Hematopoietic multipotent progenitor cell (in vitro differentiated cells): ENCODE measurements around the gene F5. TPM values are rescaled to one million over a fixed set of nuclear protein-coding genes. Genes with fewer than 3 reads are reported as not detected.

Experiments
- DNase-seq, 3 donors: peaks; one replicate each; pipeline ENCODE4 v3.0.0-alpha.2; 2011 to 2015; ENCODE audit warnings: low read depth in 2 of 3, low spot score in 2 of 3
- small RNA-seq: library from RNA; depleted of rRNA; stranded (forward); fragments of <200 nt; gene quantifications from one replicate; pipeline ENCODE3, GENCODE V24; 2012
- total RNA-seq: library from RNA; depleted of rRNA; stranded (reverse); fragments of >200 nt; gene quantifications from one replicate; pipeline ENCODE4 v1.2.3, GENCODE V29; 2012

Gene F5
- total RNA-seq, 1 donor, result 0.27 TPM

DNA sequence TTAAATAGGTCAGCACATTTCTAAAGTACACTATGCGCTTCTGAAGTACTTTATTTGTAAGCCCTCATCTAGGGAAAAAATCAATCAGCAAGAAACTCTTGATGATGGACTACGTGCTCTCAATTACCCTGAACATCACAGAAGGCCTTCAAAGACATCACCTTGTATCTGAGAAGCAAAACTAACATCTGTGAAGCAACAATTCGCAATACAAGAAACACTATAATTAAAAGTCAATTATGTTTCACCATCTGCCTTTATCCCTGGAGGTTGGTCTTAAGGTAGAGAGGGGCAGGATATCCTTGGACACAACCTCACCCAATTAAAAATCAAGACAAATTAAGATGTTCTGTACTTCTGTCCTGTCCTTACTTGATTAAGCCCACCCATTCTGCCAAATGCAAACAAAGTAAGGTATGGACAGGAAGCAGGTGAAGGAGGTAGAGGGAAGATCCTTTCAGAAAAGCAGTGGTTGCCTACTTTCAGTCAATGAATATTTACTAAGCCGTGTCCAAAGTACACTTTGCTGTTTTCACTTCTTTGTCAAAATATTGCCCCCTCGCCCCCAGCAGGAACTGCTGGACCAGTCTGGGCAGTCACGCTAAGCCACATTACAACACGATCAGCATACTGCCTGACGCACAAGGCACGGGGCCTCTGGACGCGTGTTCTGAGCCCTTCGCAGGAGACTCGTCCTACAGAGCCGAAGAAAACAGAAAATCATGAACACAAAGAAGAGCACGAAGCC lies 101.4 kb downstream of the F5 start:
- DNase-seq, result peak in 2 of 3 donors; percentile 25 to 47

DNA sequence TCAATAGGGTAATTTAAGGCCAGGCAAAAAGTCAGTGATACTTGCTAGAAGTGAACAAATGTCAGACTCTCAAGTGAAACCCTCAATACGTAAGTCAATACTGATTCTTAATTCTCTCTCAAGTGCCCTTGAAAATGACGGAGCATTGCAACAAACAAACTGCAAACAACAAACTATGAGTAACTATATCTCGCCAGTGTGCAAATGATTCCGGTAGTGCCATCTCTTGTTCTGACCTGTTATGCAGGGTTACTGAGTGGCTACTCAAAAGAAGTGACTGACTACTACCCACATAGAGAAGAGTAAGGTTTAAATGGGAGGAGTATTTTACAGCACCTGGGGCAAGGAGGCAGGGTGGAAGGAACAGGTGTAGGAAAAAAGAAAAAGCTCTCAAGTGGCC lies 102.2 kb downstream of the F5 start:
- DNase-seq, result no peak

DNA sequence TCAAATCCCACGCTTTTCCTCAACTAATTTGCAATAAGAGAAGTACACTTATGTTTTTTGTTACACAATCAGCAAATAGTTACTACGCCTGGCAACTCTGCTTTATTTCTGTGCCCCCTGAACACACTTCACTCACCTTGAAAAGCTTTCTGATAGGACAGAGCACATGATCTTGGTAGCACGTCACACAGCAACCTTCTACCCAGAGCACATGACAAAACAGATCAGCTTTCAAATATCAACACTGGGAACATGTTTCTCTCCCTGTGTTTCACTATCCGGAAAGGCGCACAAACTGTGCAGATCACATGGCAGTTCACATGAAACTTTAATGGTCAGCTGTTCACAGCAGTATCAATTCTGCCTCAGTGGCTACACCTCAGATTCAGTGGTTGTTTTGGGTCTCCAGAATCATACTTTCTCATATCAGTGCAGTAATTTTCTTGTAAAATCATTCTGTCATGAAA lies 102.7 kb downstream of the F5 start:
- DNase-seq, result no peak

DNA sequence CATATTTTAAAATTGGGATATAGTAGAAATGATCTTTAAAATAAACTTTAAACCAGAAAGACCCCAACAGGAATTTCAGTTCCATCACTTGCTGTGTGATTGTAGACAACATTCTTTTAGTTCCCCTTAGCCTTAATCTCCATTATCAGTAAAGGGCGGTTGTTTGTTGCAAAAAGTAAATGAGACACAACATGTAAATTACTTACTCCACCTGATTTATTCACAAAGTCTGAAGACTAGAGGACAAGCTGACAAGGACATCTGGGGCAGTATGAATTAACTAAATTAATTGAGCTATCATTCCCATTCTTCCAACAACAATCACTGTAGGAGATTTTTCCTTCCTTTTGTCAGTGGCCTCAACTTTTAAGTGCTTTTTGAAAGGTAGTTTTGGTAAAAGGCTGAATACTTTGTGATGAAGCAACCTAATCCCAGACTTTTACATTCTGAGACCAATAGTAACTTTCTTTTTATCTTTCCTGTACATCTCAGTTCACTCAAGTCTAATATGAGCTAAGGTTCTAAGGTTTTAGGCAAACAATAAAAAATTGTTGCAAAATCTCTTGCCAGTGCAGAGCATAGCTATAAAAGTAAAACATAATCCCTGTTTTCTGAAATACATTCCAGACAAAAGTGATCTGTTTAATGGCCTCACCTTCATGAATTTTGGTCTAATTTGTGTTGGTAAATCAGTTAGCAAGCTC lies 106.8 kb downstream of the F5 start:
- DNase-seq, result no peak

DNA sequence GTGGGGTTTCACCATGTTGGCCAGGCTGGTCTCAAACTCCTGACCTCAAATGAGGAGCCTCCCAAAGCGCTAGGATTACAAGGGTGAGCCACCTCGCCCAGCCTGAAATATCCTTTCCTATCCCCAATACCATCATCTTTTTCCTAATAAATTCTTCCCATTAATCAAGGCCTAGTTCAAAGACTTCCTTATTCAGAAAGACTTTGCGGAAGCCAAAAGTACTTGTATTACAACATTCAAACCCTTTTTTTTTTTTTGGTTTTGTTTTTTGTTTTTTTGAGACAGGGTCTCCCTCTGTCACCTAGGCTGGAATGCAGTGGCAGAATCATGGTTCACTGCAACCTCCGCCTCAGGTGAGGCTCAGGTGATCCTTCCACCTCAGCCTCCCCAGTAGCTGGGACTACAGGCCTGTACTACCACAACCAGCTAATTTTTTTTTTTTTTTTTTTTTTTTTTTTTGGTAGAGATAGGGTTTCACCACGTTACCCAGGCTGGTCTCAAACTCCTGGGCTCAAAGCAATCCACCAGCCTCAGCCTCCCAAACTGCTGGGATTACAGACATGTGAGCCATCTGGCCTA lies 108.1 kb downstream of the F5 start:
- DNase-seq, result no peak

DNA sequence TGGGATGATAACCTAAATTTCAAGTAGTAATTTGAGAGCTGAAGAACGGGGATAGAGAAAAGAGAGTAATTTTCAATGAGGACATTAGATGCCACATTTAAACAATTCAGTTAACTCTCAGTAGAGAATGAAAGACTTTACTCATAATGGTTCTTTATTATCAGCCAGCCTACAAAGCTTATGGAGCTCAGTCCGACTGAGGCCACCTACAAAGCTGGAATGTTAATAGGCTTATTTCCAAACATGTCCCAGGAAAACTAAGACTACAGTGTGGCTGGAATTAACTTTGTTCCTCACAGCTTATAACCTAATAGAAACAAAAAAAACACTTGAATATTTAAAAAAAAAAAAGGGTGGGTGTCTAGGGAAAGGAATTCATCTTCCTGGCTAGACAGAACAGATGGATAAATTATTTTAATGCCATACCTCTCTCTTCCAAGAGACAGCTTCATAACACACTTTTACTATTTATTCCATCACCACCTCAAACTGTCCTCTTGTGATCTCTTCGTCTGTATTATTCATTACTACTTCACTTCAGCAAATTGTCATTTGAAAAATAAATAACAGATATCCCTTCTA lies 110.4 kb downstream of the F5 start:
- DNase-seq, result no peak

DNA sequence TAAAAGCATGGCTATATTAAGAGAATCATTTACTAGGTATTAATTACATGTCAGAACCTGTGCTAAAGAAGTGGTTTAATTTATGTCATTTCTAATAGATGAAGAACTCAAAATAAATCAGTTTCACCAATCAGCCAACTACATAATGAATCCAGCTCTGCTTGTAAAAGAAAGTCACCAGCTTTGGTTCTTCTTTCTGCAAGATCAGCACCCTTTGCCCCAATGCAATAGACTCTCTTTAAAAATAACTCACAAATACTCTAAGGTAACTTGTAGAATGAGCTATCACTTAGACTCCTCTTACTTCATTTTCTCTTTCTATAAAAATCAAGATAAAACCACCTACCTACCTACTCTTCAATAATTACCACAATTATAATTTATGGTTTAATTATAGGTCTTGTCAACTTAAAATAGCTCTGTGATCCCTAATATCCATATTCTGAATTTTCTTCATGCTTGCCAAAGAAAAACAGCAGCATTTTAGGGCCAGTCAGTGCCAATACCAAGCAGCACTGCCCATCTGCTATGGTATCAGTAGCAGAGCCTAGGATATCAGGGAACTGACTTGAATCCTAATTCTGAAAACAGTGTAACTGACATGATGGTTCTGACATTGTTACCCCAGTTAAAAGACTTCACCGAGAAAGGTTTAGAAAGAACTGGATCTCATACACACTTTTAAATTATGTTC lies 111.8 kb downstream of the F5 start:
- DNase-seq, result no peak

DNA sequence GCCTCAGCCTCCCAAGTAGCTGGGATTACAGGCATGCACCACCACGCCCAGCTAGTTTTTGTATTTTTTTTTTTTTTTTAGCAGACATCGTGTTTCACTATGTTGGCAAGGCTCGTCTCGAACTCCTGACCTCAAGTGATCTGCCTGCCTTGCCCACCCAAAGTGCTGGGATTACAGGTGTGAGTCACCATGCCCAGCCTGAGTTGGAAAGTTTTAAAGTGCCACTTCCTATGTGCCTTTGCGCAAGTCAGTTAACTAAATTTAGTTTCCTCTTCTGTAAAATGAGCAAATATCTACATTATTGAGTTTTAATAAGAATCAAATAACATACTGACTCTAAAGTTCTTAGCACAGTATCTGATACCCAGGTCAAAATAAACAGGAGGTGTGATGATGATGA lies 112.9 kb downstream of the F5 start:
- DNase-seq, result no peak

DNA sequence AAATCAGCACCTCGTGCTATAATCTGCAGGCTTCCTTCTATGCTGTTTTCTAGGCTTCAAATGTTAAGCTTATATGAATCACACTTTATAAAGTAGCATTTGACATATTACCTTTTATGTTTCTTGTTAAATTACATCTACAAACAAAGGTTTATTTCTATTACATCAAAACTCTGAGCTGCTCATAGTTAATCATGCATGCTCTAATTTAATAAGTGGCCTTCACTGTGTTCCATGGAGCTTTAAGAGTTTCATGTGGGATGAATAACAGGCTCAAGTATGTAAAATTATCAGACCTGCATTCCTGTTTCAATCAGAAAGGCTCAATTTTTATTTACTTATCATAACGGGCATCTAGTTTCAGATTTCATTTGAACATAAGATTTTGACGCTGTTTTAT lies 113.5 kb downstream of the F5 start:
- DNase-seq, result no peak

DNA sequence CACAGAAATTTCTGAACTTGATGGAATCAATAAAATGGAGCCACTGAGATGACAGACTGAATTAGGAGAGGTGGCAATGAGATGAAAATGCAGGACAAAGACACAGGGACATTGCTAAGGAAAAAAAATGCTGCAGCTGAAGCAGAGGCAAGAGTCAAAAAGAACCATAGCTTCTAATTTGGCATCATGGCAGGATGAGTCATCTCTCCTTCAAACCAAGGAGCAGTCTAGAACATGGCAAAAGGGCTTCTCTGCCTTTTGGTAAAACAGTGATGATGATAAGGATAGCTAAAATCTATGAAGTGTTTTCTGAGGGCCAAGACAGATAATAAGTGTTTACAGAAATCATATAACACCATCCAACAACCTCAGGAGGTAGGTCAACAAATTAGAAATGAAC lies 117.3 kb downstream of the F5 start:
- no peak for DNase-seq

DNA sequence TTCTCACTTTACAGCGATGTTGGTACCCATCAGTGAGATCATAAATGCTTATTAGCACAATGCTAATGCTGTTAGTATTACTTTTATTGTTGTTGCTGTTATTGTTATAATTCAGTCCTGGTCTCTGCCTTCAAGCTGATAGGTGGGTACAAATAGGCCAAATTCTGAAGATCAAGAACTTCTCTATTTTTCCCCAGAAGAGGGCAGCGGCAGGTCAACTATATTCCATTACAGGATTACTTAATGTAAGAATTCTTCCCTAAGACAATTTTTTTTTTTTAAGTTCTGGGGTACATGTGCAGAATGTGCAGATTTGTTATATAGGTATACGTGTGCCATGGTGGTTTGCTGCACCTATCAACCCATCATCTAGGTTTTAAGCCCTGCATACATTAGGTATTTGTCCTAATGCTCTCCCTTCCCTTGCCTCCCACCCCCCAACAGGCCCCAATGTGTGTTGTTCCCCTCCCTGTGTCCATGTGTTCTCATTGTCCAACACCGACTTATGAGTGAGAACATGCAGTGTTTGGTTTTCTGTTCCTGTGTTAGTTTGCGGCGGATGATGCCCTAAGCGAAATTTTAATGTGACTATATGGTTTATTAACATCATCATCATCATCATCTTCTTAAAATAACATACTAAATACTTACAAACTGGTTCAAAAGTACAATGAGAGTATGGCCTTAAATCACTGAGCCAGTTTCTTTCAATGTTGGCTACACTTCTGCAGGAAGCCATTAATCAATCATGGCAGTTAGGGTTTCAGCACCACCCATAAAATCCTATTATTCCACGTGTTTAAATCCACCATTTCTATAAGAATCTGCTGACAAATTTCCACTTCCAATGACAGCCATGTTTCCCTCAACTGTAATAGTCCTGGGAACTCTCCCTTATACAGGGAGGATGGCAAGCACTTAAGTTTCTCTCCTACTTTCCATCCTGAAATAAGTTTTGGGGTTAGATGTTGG lies 119.7 kb downstream of the F5 start:
- DNase-seq, result peak in 2 of 3 donors; percentile 40 to 63

DNA sequence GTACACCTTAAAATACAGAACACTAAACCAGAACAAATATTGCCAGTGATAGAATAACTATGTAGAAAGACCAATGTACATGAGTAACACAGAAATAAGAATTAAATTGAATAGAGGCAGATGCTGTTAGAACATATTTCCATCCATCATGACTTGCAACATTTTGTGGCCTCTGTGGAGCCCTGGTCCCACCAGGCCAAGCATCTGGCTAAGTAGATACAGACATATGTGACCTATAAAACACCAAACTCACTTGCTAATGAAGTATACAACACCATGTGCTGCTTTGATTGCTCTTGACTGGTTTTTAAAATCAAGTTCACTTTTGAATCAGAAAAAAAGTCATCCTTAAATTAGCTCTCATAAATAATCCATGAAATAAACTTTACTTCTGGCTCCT lies 121.0 kb downstream of the F5 start:
- DNase-seq, result peak in 2 of 3 donors; percentile 36 to 81

Small RNA genes within 50 kb of the gene (small RNA-seq; reads per million reads assigned to genes)
- not detected for gene AL021068.2

Other genes with a start within 250 kb of the F5 start
- gene NME7, start 218.7 kb downstream of the F5 start, total RNA-seq, result 10.5 TPM
- 7.8 TPM for gene BLZF1, start 218.3 kb downstream of the F5 start, total RNA-seq
- 0.54 TPM for gene CCDC181, start 159.0 kb downstream of the F5 start, total RNA-seq
- 10.0 TPM for gene SLC19A2, start 100.5 kb downstream of the F5 start, total RNA-seq
- 7.0 TPM for gene SELP, start 43.6 kb upstream of the F5 start, total RNA-seq
- gene SELL, start 125.1 kb upstream of the F5 start, total RNA-seq, result 339 TPM
- under 0.01 TPM for gene SELE, start 147.6 kb upstream of the F5 start, total RNA-seq
- 1.9 TPM for gene METTL18, start 208.4 kb upstream of the F5 start, total RNA-seq